Upper lobe of left lung (tissue), 6 donors: ENCODE measurements around the gene AKT2. TPM values are rescaled to one million over a fixed set of nuclear protein-coding genes. Genes with fewer than 3 reads are reported as not detected.
A peak's percentile ranks its signal among the peaks of the same experiment; 100 is the strongest.

ENCODE experiments used
- ATAC-seq, 2 donors: fragments of 200-7000 bp; cut with Tn5 transposase; one replicate each; pipeline ENCODE4 v1.9.1; 2022; ENCODE audit warnings: mild to moderate bottlenecking in 2 of 2, moderate library complexity in 2 of 2; ENCODE audit not compliant: low FRiP score in 2 of 2
- DNase-seq, 2 donors: peaks; one replicate each; pipeline ENCODE4 v3.0.0-alpha.2; 2019 to 2020
- H3K27ac ChIP-seq, 4 donors: fragments of 200-600 bp; sonication (generic); one replicate each; pipeline ENCODE4 v1.5.1; 2016 to 2019
- H3K27me3 ChIP-seq, 4 donors: fragments of 200-600 bp; sonication (generic); one replicate each; pipeline ENCODE4 v1.5.1; 2017 to 2019
- H3K36me3 ChIP-seq, 4 donors: fragments of 200-600 bp; sonication (generic); one replicate each; pipeline ENCODE4 v1.5.1; 2016 to 2019
- H3K4me1 ChIP-seq, 4 donors: fragments of 200-600 bp; sonication (generic); one replicate each; pipeline ENCODE4 v1.5.1; 2018 to 2019
- H3K4me3 ChIP-seq, 4 donors: fragments of 200-600 bp; sonication (generic); one replicate each; pipeline ENCODE4 v1.5.1; 2017 to 2019; ENCODE audit warnings: mild to moderate bottlenecking in 2 of 4, moderate library complexity in 1 of 4
- H3K9me3 ChIP-seq, 4 donors: fragments of 200-600 bp; sonication (generic); one replicate each; pipeline ENCODE4 v1.5.1; 2018 to 2019
- CTCF ChIP-seq, 6 experiments: fragments of 450-650 bp in 4 of 6; fragments of 200-600 bp in 2 of 6; sonication (generic) in 2 of 6; IDR thresholded peaks; one replicate each; pipeline ENCODE4 v1.5.1; 2016 to 2019; ENCODE audit warnings: antibody characterized with exemption in 6 of 6
- EP300 ChIP-seq, 4 donors: sonication (generic); formaldehyde crosslinking; IDR thresholded peaks; one replicate each; pipeline ENCODE4 v1.5.1; 2017; ENCODE audit warnings: antibody characterized with exemption in 4 of 4, control low read depth in 2 of 4
- POLR2A ChIP-seq, 4 donors: fragments of 450-650 bp; IDR thresholded peaks; one replicate each; pipeline ENCODE4 v1.5.1; 2016 to 2017; ENCODE audit warnings: antibody characterized with exemption in 4 of 4, mild to moderate bottlenecking in 2 of 4
- POLR2AphosphoS5 ChIP-seq, 2 donors: sonication (generic); formaldehyde crosslinking; IDR thresholded peaks; one replicate each; pipeline ENCODE4 v1.5.1; 2017; ENCODE audit warnings: antibody characterized with exemption in 2 of 2
- WGBS, 2 donors: methylation state at CpG; one replicate each; pipeline ENCODE4 v1.1.5; 2017 to 2018; 5-methylcytosine and 5-hydroxymethylcytosine counted together
- total RNA-seq, 6 donors: library from RNA; depleted of rRNA in 4 of 6; stranded (reverse); fragments of >200 nt in 4 of 6; gene quantifications; one replicate each; pipeline versions ENCODE4 v1.1.0 to v1.2.1, GENCODE V29; 2016 to 2021
- donor health status: DM: no; HTN: no; CAD: no; lungs with moderate emphysema.
- donor health status: DM: no; HTN: yes; CAD: no; lungs with severe emphysema.

AKT2 gene
- total RNA-seq, 6 donors from 2014 or later: 59.7 to 164 (median 105) TPM

- Histone ChIP-seq H3K36me3 (no peaks in the 10 kb centered on the region), H3K4me1 (peaks cover 18 to 32% (median 21%) of the 10 kb centered on the region in 4 donors), H3K27ac (no peak overlapping the region), H3K4me3 (peak overlapping the region in 3 of 4 donors; percentile 17 to 31 (median 17)), H3K27me3 (peaks cover 0 to 25% (median 5%) of the 10 kb centered on the region in 4 donors), H3K9me3 (no peaks in the 10 kb centered on the region)
- no peak for ATAC-seq
- TF ChIP-seq POLR2A (IDR thresholded peaks at IDR 0.05) (no peak), CTCF (IDR thresholded peaks at IDR 0.05) (no peak), EP300 (IDR thresholded peaks at IDR 0.05) (no peak), POLR2AphosphoS5 (IDR thresholded peaks at IDR 0.05) (no peak)
- DNase-seq: no peak
- WGBS, 2 donors: 27 to 33% methylated on average over 18 to 20 of the region's 21 CpGs
Measured at GRCh38 chr19:40225440-40226305, 59.5 kb downstream of the AKT2 start.

DNA sequence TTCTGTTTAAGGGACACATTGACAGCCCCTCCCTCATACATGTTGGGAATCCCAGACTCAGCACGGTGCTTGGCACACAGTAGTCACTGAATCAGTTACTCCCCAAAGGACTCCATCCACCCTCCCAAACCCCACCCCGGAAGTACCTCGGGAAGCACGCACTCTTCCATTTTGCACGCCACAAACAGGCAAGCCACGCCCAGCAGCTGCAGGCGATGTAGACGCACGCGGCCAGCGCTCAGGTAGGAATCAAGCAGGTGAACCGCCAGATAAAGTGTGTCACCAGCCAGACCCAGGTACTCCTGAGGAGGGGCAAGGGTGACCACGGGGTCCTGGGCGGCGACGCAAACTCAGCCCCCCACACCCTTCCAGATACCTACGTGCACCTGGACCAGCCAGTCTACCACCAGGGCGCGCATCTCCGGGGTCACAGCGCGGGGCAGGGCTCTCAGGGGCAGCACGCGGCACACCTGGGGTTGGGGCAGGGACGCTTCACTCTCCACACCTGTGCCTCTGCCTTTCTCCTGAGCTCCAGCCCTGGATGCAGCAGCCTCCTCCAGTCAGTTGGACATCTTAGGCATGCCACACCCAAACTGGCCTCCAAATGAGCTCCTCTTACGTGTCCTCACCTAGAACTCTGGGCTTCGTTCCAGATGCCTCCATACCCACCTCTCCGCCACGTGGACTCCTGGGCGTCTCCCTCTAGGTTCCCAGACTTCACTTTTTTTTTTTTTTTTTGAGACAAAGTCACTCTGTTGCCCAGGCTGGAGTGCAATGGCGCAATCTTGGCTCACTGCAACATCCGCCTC is 60.6 kb downstream of the AKT2 start:
- no peak for ATAC-seq
- Histone ChIP-seq H3K27me3 (peaks cover 0 to 25% (median 5%) of the 10 kb centered on the region in 4 donors), H3K4me1 (peaks cover 18 to 32% (median 23%) of the 10 kb centered on the region in 4 donors), H3K4me3 (no peak overlapping the region), H3K27ac (no peak overlapping the region), H3K9me3 (no peaks in the 10 kb centered on the region), H3K36me3 (no peaks in the 10 kb centered on the region)
- TF ChIP-seq CTCF (IDR thresholded peaks at IDR 0.05) (no peak), POLR2AphosphoS5 (IDR thresholded peaks at IDR 0.05) (no peak), EP300 (IDR thresholded peaks at IDR 0.05) (no peak), POLR2A (IDR thresholded peaks at IDR 0.05) (no peak)
- 80 to 83% methylated on average over 14 to 26 of the region's 32 CpGs for WGBS, 2 donors
- peak in 1 of 2 donors; percentile 75 for DNase-seq

- Histone ChIP-seq H3K27ac (no peak overlapping the region), H3K36me3 (no peaks in the 10 kb centered on the region), H3K9me3 (no peaks in the 10 kb centered on the region), H3K27me3 (peaks cover 0 to 32% (median 9%) of the 10 kb centered on the region in 4 donors), H3K4me3 (no peak overlapping the region), H3K4me1 (peaks cover 19 to 33% (median 22%) of the 10 kb centered on the region in 4 donors)
- DNase-seq: peak in 1 of 2 donors; percentile 90
- TF ChIP-seq POLR2A (IDR thresholded peaks at IDR 0.05) (no peak), POLR2AphosphoS5 (IDR thresholded peaks at IDR 0.05) (no peak), EP300 (IDR thresholded peaks at IDR 0.05) (no peak), CTCF (IDR thresholded peaks at IDR 0.05) (peak in 1 of 6 experiments; percentile 2)
- WGBS, 2 donors: 15 to 31% methylated on average over 22 to 44 of the region's 48 CpGs
- ATAC-seq: no peak
Measured at GRCh38 chr19:40223135-40223822, 61.9 kb downstream of the AKT2 start.

DNA sequence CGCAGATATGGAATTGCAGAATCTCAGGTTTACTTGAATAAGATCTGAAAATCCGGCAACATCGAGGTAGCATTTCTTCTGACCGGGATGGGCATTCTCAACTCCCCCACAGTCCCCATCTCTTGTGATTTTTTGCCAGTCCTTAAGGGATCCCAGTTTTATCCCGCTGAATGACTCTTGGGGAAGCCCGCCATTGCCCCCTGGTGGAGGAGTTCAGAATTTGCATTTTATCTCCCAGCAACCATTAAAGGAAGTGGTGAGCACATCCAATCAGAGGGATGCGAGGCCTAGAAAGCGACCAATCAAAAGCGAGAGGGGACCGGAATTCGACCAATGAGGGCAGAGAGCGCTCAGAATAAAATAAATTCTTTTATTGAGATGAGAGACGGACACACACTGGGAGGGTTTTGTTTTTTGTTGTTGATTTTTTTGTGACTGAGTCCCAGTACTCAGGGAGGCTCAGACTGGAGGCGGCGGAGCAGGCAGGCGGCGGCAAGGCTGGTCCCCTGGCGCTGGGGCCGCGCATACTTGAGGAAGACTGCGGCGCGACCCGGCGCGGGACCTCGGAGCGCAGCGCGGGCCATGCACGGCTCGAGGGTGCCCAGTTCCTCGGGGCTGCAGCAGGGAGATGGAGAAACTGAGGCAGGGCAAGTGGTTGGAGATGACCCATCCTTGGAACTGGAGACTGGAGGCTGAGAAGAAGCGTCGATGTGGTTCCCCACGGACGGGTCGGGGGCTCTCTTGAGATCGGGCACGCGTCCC is 63.1 kb downstream of the AKT2 start:
- 47 to 62% methylated on average over 41 of the region's 41 CpGs for WGBS, 2 donors
- DNase-seq (peak; percentile 76 to 86), ATAC-seq (peak; percentile 82 to 87)
- Histone ChIP-seq H3K4me3 (no peak overlapping the region), H3K9me3 (no peaks in the 10 kb centered on the region), H3K27me3 (peaks cover under 1 to 44% (median 22%) of the 10 kb centered on the region in 4 donors), H3K4me1 (peaks cover 25 to 44% (median 32%) of the 10 kb centered on the region in 4 donors), H3K36me3 (no peaks in the 10 kb centered on the region), H3K27ac (no peak overlapping the region)
- TF ChIP-seq CTCF (IDR thresholded peaks at IDR 0.05) (peak; percentile 79 to 90 (median 86)), EP300 (IDR thresholded peaks at IDR 0.05) (no peak)
